DMS79 treated with DMSO at 0.1 percent for 48 hours (cell line): ENCODE measurements around the gene IWS1.
"Not testable (repeated sequence)": the region's sequence is repeated elsewhere in the genome, so short reads cannot be mapped to it uniquely, and the experiment has no call there.

Source experiments
- DNase-seq: peaks from one replicate; lab custom pipeline; 2025; lab: John Stamatoyannopoulos, UW

IWS1 gene

GRCh38 chr2:127526132-127527000 is at the start of gene IWS1:
TSS of gene IWS1 (minus strand) at chr2:127526489. CDS start at chr2:127526208, 281 bp downstream.
- peak; percentile 95 for DNase-seq

- DNase-seq: no peak
Observed at GRCh38 chr2:127575941-127576432, 49.7 kb upstream of the IWS1 start.

GRCh38 chr2:127575185-127575765 is 49.0 kb upstream of the IWS1 start:
- no peak for DNase-seq

- no peak for DNase-seq
Observed at GRCh38 chr2:127574656-127575055, 48.4 kb upstream of the IWS1 start.

GRCh38 chr2:127573771-127574170 is 47.5 kb upstream of the IWS1 start:
- DNase-seq: no peak

GRCh38 chr2:127573298-127573697 is 47.0 kb upstream of the IWS1 start:
- DNase-seq: no peak

- no peak for DNase-seq
Observed at GRCh38 chr2:127572841-127573240, 46.6 kb upstream of the IWS1 start.

GRCh38 chr2:127572352-127572751 is 46.1 kb upstream of the IWS1 start:
- not testable (repeated sequence) for DNase-seq

- DNase-seq: no peak
Observed at GRCh38 chr2:127570282-127571250, 44.3 kb upstream of the IWS1 start.

GRCh38 chr2:127569666-127570065 is 43.4 kb upstream of the IWS1 start:
- no peak for DNase-seq

GRCh38 chr2:127568128-127568527 is 41.8 kb upstream of the IWS1 start:
- DNase-seq: no peak

GRCh38 chr2:127567351-127567854 is 41.1 kb upstream of the IWS1 start:
- no peak for DNase-seq

GRCh38 chr2:127566576-127566975 is 40.3 kb upstream of the IWS1 start:
- no peak for DNase-seq

GRCh38 chr2:127566139-127566417 is 39.8 kb upstream of the IWS1 start:
- no peak for DNase-seq

- no peak for DNase-seq
Observed at GRCh38 chr2:127565261-127566138, 39.2 kb upstream of the IWS1 start.

- no peak for DNase-seq
Observed at GRCh38 chr2:127564429-127565260, 38.4 kb upstream of the IWS1 start.

- DNase-seq: no peak
Observed at GRCh38 chr2:127563458-127564428, 37.5 kb upstream of the IWS1 start.

GRCh38 chr2:127562936-127563335 is 36.6 kb upstream of the IWS1 start:
- no peak for DNase-seq

GRCh38 chr2:127561371-127561770 is 35.1 kb upstream of the IWS1 start:
- DNase-seq: no peak
